Skeletal muscle cell (primary cell): ENCODE data around the gene RRBP1.

ENCODE experiments used
- DNase-seq: peaks from one replicate; pipeline ENCODE4 v3.0.0-alpha.2; 2010; ENCODE audit warnings: low read depth
- H3K4me3 ChIP-seq: 2 replicates; pipeline ENCODE4 v1.5.1; 2011; ENCODE audit warnings: low read depth, mild to moderate bottlenecking, control low read depth, low read length, moderate library complexity

Gene RRBP1

DNA sequence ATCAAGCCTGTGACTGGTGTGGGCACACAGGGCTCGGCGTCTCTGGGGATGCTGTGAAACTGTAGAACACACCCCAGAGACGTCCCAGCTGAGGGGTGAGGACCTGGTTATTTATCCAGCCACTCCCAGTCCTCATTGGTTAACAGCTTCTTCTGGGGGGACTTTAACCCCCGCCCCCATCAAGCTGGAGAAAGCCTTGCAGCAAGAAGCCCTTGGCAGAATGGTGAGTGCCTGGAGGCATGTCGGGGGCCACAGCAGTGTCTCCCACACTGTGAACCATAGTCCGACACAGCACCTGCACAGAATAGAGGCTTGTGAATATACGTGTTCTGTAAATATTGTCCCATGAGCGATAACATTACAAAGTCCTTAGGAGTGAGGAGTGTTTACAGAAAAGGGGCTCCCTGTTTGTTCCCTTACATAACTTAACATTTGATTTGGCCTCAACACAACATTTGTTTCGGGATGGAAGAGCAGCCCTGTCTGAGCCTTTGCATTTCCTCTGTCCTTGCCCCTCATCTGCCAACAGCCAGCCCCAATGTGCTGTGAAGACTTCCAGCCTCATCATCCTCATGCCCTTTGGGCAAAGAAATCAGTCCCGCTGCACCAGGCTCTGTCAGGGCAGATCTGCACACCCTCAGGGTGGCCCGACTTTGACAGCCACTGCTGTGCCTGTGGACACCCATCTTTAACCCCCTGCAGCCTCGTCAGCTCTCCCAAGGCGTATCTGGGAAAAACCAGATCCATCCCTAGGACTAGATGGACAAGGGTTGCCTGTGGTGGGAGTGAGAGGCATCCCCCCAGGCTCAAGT is 2.2 kb upstream of the RRBP1 start:
- DNase-seq, result no peak
- no peak overlapping the region for H3K4me3 ChIP-seq

DNA sequence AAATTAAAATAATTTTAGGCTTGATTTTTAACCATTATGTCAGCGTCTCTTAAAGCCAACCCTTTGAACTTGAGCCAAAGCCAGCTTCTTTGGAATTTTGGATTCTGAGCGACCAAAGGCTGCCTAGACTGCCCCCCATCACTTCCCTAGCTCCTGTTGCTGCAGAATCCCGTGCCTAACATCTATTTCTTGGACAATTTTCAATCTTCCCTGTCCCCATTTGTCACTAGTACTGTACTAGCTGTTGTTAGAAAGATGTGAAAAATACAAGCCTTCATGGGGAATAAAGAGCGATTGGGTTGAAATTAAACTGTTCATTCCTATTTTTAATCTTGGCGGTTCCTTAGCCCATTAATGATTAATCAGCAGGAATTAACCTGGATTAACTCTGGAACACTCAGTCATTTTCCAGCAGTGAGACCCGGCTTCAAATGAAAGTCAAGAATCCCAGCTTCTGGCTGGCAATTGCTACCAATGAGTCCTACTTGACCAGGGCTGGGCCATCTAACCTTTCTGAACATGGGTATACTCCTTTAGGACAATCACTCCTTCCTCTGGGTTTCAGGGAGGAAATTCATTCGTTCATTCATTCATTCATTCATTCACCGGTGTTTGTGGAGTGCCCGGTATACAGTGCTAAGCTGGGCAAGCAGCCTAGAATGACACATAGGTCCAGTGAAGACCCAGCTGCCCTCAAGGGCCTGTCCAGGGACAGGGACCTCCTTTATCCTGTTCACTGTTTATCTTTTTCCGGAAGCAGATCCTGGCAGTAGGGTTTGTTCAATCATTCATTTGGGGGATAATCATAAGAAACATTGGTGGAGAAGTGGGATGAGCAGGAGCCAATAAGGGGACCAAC is 1.4 kb upstream of the RRBP1 start:
- no peak for DNase-seq
- no peak overlapping the region for H3K4me3 ChIP-seq

DNA sequence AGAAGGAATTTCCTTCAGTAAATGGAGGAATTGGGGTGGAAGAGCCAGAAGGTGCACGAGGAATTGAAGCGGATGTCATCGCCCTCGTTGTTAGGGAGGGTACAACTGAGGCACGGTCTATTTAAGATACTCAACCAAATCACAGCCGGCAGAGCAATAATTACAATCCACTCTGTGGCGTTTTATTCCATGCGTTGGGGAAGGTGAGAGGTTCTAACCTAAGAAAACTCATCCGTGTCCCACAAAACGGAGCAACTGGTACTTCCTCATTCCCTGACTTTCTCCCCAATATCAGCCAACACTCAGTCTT is 802 bp upstream of the RRBP1 start:
- H3K4me3 ChIP-seq, result peak overlapping the region; percentile 56
- DNase-seq, result no peak

DNA sequence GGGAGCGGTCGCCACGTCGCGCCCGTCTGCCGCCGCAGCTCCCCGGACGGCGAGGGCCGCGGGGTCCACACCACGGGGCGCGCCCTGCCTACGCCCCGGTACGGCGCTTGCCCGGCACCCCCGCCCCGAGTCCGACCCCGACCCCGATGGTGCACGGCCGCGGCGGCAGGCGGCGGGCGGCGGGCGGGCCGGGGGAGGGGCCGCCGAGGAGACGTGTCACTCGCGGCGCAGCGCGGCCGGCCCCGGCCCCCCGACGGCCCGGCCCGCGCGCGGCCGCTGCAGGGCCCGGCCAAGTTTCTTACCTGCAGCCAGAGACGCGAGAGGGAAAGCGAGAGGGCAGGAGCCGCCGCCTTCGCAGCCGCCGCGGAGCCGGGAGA is 328 bp downstream of the RRBP1 start:
- peak overlapping the region; percentile 81 for H3K4me3 ChIP-seq
- no peak for DNase-seq

DNA sequence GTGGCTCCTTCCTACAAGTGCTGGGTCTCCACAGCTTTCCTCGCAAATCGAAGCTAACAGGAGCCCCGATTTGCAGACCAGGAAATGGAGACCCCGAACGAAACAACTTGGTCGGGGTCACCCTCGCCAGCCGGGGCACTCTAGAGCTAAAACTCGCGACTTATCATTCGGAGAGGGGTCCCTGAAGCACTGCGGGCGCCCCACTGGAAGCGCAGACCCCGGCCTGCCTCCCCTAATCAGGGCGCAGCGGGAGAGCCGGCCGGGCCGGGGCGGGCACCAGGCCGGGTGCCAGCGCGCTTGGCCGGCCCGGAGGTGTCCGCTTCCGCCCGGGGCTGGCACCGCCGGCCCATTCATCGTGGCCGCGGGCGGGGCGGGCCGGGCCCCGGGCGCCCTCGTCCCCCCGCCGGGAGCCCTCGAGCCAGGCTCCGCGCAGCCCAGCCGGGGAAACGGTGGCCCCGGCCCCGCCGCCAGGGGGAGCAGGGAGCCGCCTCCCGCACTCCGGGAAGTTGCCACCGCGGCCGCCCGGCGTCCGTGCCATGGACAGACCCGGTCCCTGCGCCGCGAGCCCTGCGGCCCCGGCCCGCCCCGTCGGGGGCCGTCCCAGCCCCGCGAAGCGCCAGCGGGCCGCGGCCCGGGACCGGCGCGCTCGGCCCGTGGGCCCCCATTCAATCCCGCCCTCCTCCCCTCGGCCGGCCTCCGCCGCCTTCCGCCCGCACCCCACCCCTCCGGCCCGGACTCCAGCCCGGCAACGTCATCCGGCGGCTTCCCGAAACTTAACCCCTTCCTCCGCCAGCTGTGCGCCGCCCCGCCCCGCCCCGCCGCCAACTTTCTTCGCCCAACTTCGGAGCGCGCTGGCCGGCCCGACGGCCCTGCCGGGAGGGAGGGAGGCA is 961 bp downstream of the RRBP1 start:
- DNase-seq, result peak; percentile 22
- peak overlapping the region; percentile 81 for H3K4me3 ChIP-seq

DNA sequence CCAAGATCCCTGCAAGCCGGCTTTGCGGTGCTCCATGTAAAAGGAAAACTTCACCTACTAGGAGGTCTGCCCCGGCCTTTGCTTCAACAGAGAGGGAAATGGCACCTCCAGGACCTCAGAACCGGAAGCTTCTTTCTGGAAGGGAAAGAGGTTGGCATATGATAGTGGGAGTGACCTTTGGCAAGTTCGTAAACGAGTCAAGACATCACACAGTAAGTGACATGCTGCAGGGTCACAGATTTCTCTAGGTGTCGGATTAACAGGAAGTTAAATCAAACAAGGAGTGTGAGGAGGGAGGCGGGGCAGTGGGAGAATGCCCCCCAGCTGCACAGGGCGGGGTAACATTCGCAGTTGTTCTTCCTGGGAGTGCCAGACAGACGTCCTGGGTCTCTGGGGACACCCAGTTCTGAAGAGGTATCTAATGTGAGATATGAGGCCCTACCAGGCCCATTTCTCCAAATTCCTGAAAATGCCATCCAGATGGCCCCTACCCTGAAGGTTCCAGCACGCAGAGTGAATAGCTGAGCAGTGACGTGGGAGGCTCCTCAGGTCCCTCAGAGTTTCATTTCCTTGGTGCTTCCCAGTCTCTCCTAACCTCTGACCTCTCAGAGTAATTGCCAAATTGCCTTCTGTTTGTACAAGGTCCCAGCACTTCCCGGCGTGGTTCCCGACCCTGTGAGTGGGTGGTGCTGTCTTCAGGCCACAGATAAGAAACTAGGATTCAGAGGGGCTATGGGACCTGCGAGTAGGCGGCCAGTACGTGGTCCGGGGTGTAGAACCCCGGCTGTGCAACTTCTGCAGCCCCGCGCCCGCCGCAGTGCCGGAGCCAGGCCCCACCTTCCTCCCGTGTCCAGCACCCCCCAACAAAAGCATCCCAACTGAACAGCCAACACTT is 1.9 kb downstream of the RRBP1 start:
- peak; percentile 12 for DNase-seq
- peak overlapping the region; percentile 81 for H3K4me3 ChIP-seq

DNA sequence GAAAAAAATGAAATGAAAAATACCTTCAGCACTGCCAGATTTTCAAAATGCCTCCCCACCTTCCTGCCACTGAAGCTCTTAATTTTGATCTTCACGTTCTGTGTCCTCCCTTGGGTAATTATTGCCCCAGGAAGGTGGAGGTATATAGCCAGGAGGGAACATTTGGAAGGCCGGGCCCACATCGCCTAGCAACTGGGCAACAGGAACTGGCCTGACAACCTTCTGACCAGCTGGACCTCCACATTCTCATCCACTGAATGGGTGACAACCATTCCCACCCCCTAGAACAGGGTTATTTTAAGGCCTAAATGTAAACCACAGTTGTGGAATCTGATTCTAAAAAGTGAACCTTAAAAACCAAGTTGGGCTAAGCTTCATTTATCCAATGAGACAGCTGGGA is 3.2 kb downstream of the RRBP1 start:
- DNase-seq, result no peak
- H3K4me3 ChIP-seq, result no peak overlapping the region

DNA sequence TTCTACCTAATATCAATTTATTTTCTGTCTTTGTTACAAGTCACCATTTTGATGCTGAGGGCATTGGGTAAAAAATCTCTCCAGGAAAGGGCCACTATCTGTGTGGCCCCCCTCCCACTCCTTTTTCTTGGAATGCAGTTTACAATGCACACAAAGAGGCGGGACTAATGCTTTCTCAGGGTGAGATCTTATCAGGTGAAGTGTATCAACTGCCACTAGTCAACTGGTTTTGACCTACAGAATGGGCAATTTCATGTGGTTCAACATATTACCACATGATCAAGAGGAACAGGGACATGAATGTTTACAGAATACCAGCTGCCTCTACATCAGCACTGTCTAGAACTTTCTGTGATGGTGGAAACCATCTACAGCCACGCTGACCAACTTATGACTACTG is 3.7 kb downstream of the RRBP1 start:
- H3K4me3 ChIP-seq, result no peak overlapping the region
- no peak for DNase-seq

DNA sequence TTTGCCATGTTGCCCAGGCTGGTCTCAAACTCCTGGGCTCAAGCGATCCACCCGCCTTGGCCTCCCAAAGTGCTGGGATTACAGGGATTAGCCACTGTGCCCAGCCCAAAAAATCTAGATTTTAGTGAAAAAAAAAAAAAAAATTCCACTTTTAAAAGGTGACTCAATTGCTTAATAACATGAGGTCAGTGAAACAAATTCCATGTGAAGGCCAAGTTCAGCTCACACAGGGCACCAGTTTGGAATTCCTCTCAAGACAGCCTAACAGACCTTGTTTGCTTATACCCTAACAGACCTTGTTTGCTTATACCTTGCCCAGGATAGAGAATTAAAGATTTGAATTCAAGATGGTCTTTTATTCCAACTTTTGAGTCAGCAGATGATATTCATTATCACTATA is 5.1 kb downstream of the RRBP1 start:
- H3K4me3 ChIP-seq, result no peak overlapping the region
- DNase-seq, result no peak

DNA sequence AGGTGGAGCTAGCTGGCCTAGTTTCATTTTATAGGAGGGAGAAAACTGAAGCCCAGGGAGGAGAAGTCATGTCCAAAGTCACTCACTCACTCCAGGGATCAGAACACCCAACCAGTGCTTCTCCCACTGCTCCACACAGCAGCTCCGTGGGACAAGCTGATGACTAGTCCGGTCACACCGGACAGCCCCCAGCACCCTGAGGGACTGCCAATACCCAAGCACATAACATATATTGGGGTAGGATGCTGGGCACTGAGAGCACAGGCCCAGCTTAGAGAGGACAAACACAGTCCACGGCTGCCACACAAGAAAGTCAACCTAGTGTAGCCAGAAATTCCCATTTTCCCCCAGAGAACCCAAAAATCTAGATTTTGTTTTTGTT is 5.7 kb downstream of the RRBP1 start:
- no peak overlapping the region for H3K4me3 ChIP-seq

DNA sequence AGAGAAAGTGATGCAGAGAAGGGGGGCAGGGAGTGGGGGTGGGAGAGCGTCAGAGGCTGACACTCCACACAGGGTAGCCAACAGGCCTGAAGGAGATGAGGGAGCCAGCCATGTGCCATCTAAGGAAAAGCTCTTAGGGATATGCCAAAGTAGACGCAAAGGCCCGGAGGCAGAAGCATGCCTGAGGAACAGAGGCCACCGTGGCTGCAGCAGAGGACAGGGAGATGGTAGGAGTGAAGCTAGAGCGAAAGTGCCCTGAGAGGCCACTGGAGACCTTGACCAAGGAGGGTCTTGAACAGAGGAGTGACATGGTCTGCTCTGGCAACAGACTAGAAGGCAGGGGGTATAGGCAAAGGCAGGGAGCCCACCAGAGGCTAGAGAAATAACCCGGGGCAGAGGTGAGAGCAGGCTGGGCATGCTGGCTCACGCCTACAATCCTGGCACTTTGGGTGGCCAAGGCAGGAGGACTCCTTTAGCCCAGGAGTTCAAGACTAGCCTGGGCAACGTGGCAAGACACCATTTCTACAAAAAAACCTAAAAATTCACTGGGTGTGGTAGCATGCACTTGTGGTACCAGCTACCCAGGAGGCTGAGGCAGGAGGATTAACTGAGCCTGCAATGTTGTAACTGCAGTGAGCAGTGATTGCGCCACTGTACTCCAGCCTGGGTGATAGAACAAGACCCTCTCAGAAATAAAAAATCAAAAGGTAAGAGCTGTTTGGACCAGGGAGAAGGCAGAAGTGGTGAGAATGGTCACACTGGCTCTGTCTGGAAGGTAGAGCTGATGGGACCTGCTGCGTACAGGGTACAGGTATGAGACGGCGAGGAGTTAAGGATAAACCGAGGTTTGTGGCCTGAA is 6.3 kb downstream of the RRBP1 start:
- H3K4me3 ChIP-seq, result no peak overlapping the region
- no peak for DNase-seq

More for the DNA sequence above, 5.7 kb downstream of the RRBP1 start:
- no peak for DNase-seq

DNA sequence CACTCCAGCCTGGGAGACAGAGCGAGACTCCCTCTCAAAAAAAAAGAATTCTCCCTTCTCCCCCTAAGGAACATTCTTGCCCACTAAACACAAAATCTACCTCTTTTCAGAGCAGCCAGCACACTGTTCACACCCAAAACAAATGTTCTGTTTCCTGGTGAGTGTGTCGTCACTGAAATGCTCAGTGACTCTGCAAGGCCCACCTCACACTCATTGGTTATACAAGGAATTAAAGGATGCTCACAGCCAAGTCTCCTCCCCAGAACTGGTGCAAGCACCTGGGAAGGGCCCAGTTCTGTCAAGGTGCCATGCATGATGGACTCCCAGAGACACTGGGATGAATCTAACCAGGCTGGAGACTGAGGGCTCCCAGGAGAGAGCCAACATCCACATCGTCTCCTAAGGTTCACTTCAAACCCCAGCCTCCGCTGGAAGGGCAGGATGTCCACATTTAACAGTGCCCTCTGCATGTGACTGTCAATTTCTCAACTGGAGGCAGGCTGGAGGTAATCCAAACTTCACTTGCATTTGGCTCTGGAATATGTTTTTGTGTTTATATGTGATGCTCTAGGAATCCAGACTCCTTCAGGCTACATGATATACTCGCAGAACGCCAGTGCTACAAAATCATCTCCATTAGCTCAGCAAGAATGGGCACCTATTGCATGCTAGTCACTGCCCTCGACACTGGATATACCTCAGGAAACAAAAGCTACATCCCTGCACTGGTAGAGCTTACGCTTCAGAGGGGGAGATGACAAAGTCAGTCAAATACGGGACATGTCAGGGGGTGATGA is 7.1 kb downstream of the RRBP1 start:
- no peak for DNase-seq
- no peak overlapping the region for H3K4me3 ChIP-seq

DNA sequence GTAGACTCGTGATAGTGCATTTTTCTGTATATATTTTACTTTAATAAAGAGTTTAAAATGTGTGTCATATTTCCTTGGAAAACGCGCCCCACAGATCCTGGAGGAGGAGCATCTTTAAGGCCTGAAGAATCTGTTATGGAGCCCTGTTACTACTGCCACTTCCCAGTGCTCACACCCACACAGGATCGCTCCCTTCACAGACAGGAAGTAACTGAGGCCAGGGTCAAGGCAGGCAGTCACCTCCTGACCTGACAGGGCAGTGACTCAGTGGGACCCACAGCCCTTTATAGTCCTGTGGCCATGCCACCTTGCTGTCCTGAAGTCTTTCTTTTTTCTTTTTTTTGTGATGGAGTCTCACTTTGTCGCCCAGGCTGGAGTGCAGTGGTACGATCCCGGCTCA is 9.0 kb downstream of the RRBP1 start:
- no peak overlapping the region for H3K4me3 ChIP-seq
- no peak for DNase-seq

DNA sequence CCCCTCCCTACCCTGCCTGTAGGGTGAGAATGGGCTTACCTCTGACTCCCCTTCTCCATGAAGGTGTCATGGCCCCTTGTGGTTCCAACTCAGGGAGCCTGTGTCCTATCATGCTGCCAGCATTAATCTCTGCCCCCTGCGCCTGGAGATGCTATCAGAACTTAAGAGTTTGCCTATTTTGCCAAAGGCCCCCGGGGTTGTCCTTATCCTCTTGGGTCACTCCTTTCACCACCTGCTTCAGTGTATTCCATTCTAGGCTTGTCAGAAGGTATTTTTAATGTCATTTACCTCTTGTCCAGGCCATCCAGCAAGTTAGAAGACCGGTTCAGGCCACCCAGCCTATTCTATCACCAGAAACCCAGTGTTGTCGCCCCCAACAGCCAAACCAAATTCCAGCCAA is 10.5 kb downstream of the RRBP1 start:
- DNase-seq, result no peak
- no peak overlapping the region for H3K4me3 ChIP-seq

DNA sequence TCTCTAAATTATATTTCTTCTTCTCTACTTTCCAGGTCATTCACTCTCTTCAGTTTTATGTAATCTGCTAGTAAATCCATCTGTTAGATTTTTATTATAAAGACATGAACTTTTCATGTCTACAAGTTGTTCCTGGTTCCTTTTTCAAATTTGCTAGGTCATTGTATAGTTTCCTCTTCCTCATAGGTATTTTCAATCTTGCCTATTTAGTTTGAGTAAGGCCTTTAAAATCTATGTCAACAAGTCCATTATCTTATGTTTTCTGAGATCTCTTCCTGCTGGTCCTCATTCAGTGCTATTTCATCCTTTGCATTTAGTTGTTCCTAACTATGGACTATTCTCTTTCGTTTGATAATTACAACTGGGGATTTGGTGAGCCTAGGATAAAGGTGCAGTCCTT is 11.0 kb downstream of the RRBP1 start:
- DNase-seq, result no peak
- H3K4me3 ChIP-seq, result no peak overlapping the region

DNA sequence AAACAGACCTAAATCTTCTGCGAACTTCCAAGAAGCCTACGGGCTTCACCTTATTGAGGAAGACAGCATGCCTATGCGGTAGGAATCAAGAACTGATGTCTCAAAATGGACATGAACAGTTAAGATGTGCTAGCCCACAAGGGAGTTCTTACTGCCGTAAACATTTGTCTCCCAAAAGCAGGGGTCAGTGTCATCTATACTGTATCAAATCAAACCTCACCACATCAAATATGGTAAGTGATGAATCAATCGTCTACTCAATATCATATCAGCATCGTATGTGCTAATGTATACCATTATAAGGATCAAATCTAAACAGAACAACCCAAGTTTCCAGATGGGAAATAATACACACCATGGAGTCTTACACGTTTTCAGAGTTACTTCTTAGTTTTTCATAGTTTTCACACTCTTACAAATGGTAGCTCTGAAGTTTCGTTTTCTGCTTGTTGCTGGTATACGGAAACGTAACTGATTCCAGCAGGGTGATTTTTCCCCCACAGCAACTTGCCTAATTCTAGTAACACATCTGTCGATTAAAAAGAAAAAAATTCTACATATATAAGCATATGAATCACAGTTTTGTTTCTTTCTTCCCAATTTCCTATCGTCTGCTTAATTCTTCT is 12.6 kb downstream of the RRBP1 start:
- no peak for DNase-seq
- no peak overlapping the region for H3K4me3 ChIP-seq

DNA sequence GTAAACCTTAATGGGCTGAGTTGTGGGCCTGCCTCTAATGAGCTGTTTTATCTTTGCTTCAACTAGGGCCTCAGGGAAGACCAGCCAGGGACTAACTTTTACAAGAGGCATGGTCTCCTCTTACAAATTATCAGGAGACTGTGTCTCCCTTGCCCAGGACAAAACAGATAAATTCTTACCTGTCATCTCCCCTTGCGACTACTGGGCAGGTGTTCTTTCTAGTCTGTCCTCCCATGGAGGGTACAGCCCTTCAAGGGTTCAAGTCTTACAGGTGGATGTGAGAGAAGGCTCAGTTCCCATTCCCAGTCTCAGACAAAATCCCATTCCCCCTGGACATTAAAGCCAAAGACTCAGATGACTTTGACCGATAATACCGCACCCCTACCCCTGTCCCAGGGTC is 13.6 kb downstream of the RRBP1 start:
- DNase-seq, result no peak
- no peak overlapping the region for H3K4me3 ChIP-seq
